Measurements from ENCODE around the gene ATP8B3. TPM values are rescaled to one million over a fixed set of nuclear protein-coding genes. Genes with fewer than 3 reads are reported as not detected.
A peak's percentile ranks its signal among the peaks of the same experiment; 100 is the strongest.

ATP8B3 gene
- total and polyA plus RNA-seq, 9 of the 15 experiments (the other 6 are each of a cell fraction or from before 2014, with no cell fraction given), result 1.2 to 12.3 (median 3.8) TPM

DNA sequence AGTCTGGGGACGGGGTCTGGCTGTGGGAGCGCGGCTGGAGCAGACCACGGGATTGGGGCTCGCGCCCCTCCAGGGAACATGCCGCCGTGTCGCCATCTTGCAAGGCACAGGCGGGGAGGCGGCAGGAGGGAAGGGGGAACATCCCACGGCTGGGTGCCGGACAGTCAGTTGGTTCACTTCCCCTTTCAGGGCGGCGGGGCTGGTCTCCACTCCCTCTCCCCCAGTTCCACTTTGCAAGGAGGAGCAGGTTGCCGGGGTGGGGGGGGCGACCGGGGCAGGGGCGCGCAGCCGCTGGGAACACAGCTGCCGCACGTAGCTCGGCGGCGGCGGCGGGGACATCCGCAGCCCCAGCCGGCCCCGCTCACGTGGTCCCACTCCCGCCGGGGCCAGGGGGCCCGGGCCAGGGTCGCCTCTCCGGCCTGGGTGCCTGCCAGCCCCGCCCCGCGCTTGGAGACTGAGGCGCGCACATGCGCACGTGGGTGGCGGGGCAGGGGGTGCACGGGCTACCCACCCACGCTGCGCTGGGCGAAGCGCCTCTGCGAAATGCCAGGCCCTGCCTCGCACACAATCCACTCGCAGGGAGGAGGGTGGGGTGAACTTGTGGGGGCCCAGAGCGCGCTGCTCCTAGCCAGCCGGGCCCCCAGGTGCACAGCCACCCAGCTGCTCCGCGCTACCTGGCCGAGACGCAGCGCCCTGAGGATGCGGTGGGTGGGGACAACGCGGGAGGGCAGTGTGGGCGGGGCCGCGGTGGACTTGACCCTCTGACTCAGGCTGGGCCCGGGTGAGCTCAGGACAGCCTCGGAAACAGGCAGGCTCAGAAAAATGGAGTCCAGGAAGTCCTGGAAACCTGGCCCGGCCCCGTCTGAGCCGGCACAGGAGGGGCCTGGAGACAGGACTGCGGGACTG lies 44.9 kb upstream of the ATP8B3 start (continued):
- TF ChIP-seq ZNF133 (CRISPR knock-in tag; IDR thresholded peaks at IDR 0.05) (no peak), EP300 (IDR thresholded peaks at IDR 0.05; ENCODE audit: low read length) (0 out of 2 replicates have a peak, but pooled peaks have one; percentile 14), ZNF140 (CRISPR knock-in tag; IDR thresholded peaks at IDR 0.05) (no peak), ZBTB7A (IDR thresholded peaks at IDR 0.05; ENCODE audit: borderline replicate concordance, control insufficient read depth, low read depth, low read length) (peak; percentile 72), PCBP1 (IDR thresholded peaks at IDR 0.05; ENCODE audit: low read depth, low read length, poor library complexity, severe bottlenecking) (peak; percentile 92)

DNA sequence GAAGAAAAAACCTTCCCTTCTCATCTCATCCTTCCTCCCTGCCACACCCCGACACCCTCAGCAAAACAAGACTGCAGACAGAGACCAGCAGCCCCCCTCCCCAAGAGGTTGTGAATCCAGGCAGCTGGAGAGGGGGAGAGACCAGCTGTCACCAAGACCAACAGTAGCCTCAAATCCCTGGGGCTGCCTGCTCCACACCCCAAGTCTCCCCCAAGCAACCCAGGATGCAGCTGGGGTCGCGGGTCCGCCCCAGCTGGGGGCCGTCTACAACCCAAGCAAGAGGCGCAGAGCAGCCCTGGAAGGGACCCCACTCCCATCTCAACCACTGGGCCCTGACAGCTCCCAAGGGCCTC lies 44.2 kb upstream of the ATP8B3 start:
- Histone ChIP-seq H3K9me1 (ENCODE audit: control insufficient read depth, insufficient read depth, low read length) (peaks cover 5% of the 10 kb centered on the region), H3K4me2 (ENCODE audit: insufficient read depth, low read length) (peak overlapping the region; percentile 85), H3K4me1 (replicated peaks in 1 of 2; ENCODE audit: control insufficient read depth in 2 of 2, insufficient read depth in 2 of 2, low read length in 2 of 2) (peaks cover 75 to 99% of the 10 kb centered on the region in 2 experiments), H3K9me3 (replicated peaks; ENCODE audit: control insufficient read depth, insufficient read depth, low read depth, low read length) (no peaks in the 10 kb centered on the region), H3K4me3 (peak overlapping the region; percentile 57), H3K79me2 (ENCODE audit: control insufficient read depth, insufficient read depth, low read length) (peaks cover 96% of the 10 kb centered on the region), H3K9ac (ENCODE audit: insufficient read depth in 1 of 2, low read depth in 2 of 2, low read length in 2 of 2) (peak overlapping the region; percentile 83 to 97), H2AFZ (ENCODE audit: low read depth, low read length) (peak overlapping the region; percentile 58), H3K36me3 (ENCODE audit: control insufficient read depth, insufficient read depth, low read length) (peaks cover 23% of the 10 kb centered on the region; the same call in 1 of the 3 replicates), H3K27ac (ENCODE audit: extremely low read depth, low read depth, low read length) (peak overlapping the region; percentile 90), H3K27me3 (ENCODE audit: control insufficient read depth in 2 of 2, insufficient read depth in 2 of 2, low read length in 2 of 2) (no peaks in the 10 kb centered on the region), H4K20me1 (replicated peaks; ENCODE audit: control insufficient read depth, insufficient read depth, low read length) (peaks cover 25% of the 10 kb centered on the region)
- BruUV-seq (replicated peaks), result no TSS peak
- DNase-seq (ENCODE audit: extremely low read depth in 1 of 4, low spot score in 3 of 4) (peak in 1 of 4 experiments; percentile 20), ATAC-seq (no peak), FAIRE-seq (no peak)
- intact Hi-C loops (cut with micrococcal nuclease), result no loop called here
- 6% methylated on average over 5 of the region's 6 CpGs for WGBS (ENCODE audit: insufficient coverage, low coverage, missing lambda C conversion rate)
- ChIA-PET CTCF (ENCODE audit: low intra/inter-chr PET ratio) (no interaction called here), POLR2A (interaction anchor here (0.6 to 5.2 kb wide), 10 partner anchors 8 to 581 kb away, joined by 3 to 46 read pairs (median 4); partner anchors contain the start of gene FAM174C)
- in situ Hi-C loops (cut with MboI), result no loop called here
- TF ChIP-seq HOXB6 (CRISPR knock-in tag; IDR thresholded peaks at IDR 0.05; ENCODE audit: borderline replicate concordance) (no peak), RBM34 (IDR thresholded peaks at IDR 0.05; ENCODE audit: borderline replicate concordance, insufficient read depth, low read length) (no peak), LCOR (CRISPR knock-in tag; IDR thresholded peaks at IDR 0.05) (no peak; the same call in 1 of the 2 replicates), FOXP1 (CRISPR knock-in tag; IDR thresholded peaks at IDR 0.05) (peak; percentile 15; the same call in 1 of the 2 replicates), ZNF766 (CRISPR knock-in tag; conservative IDR thresholded peaks at IDR 0.05) (no peak), HDAC1 (IDR thresholded peaks at IDR 0.05) (peak in 1 of 2 experiments; percentile 25; a peak in 2 of 4 replicates)
- TF ChIP-seq, protein P1, sequence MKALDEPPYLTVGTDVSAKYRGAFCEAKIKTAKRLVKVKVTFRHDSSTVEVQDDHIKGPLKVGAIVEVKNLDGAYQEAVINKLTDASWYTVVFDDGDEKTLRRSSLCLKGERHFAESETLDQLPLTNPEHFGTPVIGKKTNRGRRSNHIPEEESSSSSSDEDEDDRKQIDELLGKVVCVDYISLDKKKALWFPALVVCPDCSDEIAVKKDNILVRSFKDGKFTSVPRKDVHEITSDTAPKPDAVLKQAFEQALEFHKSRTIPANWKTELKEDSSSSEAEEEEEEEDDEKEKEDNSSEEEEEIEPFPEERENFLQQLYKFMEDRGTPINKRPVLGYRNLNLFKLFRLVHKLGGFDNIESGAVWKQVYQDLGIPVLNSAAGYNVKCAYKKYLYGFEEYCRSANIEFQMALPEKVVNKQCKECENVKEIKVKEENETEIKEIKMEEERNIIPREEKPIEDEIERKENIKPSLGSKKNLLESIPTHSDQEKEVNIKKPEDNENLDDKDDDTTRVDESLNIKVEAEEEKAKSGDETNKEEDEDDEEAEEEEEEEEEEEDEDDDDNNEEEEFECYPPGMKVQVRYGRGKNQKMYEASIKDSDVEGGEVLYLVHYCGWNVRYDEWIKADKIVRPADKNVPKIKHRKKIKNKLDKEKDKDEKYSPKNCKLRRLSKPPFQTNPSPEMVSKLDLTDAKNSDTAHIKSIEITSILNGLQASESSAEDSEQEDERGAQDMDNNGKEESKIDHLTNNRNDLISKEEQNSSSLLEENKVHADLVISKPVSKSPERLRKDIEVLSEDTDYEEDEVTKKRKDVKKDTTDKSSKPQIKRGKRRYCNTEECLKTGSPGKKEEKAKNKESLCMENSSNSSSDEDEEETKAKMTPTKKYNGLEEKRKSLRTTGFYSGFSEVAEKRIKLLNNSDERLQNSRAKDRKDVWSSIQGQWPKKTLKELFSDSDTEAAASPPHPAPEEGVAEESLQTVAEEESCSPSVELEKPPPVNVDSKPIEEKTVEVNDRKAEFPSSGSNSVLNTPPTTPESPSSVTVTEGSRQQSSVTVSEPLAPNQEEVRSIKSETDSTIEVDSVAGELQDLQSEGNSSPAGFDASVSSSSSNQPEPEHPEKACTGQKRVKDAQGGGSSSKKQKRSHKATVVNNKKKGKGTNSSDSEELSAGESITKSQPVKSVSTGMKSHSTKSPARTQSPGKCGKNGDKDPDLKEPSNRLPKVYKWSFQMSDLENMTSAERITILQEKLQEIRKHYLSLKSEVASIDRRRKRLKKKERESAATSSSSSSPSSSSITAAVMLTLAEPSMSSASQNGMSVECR (CRISPR knock-in tag; IDR thresholded peaks at IDR 0.05), result 0 out of 2 replicates have a peak, but pooled peaks have one; percentile 16
- TF ChIP-seq, protein P2, sequence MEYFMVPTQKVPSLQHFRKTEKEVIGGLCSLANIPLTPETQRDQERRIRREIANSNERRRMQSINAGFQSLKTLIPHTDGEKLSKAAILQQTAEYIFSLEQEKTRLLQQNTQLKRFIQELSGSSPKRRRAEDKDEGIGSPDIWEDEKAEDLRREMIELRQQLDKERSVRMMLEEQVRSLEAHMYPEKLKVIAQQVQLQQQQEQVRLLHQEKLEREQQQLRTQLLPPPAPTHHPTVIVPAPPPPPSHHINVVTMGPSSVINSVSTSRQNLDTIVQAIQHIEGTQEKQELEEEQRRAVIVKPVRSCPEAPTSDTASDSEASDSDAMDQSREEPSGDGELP (CRISPR knock-in tag; IDR thresholded peaks at IDR 0.05; ENCODE audit: borderline replicate concordance), result peak; percentile 59; the same call in 1 of the 2 replicates
